ENCODE data around the gene SKIDA1.

DNA sequence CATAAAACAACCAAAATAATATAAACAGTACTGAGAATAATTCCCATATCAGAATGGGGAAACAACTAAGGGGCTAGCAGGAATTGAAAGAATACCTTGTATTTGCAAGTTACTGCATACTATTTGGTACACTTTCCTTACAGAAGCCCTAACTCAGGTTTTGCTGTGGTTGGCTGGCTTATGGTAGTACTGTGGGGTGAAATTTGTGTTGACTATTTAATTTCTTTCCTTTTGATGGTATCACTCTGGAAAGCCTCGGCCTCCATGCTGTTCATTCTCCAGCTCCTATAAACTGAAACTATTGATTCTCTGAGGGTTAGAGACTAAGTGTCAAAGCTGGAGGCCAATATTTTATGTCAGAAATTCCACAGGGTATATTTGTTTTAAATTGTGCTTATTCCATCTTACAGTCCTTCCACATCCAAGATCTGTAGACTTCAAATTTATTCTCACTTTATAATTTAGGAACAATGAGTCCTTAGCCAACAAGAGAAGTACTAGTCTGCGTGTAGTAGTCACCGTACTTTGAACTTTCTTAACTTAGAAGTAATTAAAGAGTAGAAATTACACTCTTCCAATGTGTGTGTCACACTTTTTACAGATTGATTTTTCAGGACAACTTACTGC is 13.4 kb downstream of the SKIDA1 start:
- no peak for TF ChIP-seq CTCF (conservative IDR thresholded peaks at IDR 0.05; ENCODE audit: low read depth, low read length)
- no peak for TF ChIP-seq EZH2 (IDR thresholded peaks at IDR 0.05; ENCODE audit: borderline replicate concordance, low read depth, low read length, poor library complexity, severe bottlenecking)
